ENCODE measurements around the gene CYP2A13. TPM values are rescaled to one million over a fixed set of nuclear protein-coding genes. Genes with fewer than 3 reads are reported as not detected.
A peak's percentile ranks its signal among the peaks of the same experiment; 100 is the strongest.
"Not testable (repeated sequence)": the region's sequence is repeated elsewhere in the genome, so short reads cannot be mapped to it uniquely, and the experiment has no call there.

Gene CYP2A13
- total RNA-seq, 4 donors from 2014 or later, result not detected

DNA sequence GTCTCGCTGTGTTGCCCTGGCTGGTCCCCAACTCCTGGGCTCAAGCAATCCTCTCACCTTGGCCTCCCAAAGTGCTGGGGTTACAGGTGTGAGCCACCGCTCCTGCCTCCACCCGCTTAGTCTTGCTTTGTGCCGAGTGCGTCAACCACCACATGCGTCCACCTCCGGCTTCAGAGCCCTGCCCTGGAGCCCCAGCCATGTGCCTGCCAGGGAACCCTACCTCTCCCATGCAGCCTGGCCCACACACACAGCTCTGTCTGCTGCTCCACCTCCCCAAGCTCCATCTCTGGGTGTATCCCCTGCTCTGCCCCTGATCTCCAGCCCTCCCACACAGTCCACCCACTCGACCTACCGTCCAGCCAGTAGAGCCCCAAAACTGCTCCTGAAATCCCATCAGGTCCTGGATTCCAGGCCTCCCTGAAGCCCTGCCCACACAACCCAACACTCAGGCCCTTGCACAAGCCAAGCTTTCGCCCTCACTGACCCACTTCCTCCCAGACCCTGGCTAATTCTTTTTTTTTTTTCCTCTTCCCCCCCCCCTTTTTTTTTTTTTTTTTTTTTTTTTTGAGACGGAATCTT, 35.6 kb downstream of the CYP2A13 start:
- Histone ChIP-seq H3K4me3 (no peak overlapping the region), H3K9me3 (no peaks in the 10 kb centered on the region), H3K36me3 (no peaks in the 10 kb centered on the region), H3K4me1 (peaks cover 0 to 14% (median 6%) of the 10 kb centered on the region in 3 donors), H3K27ac (no peak overlapping the region), H3K27me3 (peaks cover 7% of the 10 kb centered on the region)
- no peak for ATAC-seq
- no peak for TF ChIP-seq EP300 (IDR thresholded peaks at IDR 0.05)
- TF ChIP-seq, protein P1, sequence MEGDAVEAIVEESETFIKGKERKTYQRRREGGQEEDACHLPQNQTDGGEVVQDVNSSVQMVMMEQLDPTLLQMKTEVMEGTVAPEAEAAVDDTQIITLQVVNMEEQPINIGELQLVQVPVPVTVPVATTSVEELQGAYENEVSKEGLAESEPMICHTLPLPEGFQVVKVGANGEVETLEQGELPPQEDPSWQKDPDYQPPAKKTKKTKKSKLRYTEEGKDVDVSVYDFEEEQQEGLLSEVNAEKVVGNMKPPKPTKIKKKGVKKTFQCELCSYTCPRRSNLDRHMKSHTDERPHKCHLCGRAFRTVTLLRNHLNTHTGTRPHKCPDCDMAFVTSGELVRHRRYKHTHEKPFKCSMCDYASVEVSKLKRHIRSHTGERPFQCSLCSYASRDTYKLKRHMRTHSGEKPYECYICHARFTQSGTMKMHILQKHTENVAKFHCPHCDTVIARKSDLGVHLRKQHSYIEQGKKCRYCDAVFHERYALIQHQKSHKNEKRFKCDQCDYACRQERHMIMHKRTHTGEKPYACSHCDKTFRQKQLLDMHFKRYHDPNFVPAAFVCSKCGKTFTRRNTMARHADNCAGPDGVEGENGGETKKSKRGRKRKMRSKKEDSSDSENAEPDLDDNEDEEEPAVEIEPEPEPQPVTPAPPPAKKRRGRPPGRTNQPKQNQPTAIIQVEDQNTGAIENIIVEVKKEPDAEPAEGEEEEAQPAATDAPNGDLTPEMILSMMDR (IDR thresholded peaks at IDR 0.05), result no peak
- TF ChIP-seq POLR2AphosphoS5 (IDR thresholded peaks at IDR 0.05), result no peak
- no peak for TF ChIP-seq POLR2A (IDR thresholded peaks at IDR 0.05)
- WGBS, 2 donors (ENCODE audit: low coverage in 1 of 2), result 77 to 91% methylated on average over 6 to 8 of the region's 11 CpGs

DNA sequence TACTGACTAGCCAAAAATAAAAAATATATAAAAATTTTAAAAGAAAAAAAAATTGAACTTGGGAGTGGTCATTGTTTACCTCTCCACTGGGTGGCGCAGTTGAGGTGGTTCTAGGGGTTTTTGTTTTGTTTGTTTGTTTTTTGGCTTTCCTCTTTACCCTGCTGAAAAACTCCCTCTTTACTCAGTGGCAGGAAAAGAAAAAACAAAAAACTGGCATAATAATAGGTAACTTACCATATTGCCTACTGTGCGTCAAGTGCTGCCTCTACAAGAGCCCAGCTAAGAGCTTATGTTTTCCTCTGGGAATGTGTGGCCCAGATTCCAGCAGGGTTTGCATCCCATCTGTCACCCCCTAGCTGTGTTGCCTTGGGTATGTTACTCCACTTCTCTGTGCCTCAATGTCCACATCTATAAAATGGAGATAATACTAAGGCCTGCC, 38.5 kb downstream of the CYP2A13 start:
- not testable (repeated sequence) for H3K27ac ChIP-seq, ATAC-seq, H3K36me3 ChIP-seq, H3K9me3 ChIP-seq, H3K27me3 ChIP-seq, H3K4me3 ChIP-seq
- 43 to 50% methylated on average over 2 of the region's 2 CpGs for WGBS, 2 donors (ENCODE audit: low coverage in 1 of 2)
- H3K4me1 ChIP-seq, result peaks cover 0 to 14% (median 6%) of the 10 kb centered on the region in 3 donors
- TF ChIP-seq, protein P1 (IDR thresholded peaks at IDR 0.05), result peak in 3 of 4 experiments; percentile 37 to 64 (median 41)

DNA sequence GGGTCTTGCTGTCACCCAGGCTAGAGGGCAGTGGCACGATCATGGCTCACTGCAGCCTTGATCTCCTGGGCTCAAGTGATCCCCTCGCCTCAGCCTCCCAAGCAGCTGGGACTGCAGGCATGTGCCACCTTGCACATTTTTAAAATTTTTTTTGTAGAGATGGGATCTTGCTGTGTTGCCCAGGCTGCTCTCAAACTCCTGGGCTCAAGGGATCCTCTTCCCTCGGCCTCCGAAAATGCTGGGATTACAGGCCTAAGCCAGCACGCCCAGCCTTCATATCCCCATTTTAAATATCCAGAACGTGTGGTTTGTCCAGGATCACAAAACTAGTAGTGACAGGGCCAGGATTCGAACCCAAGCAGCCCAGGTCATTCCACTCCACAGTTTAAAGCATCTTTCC, 39.1 kb downstream of the CYP2A13 start:
- not testable (repeated sequence) for H3K27me3 ChIP-seq, H3K9me3 ChIP-seq, H3K27ac ChIP-seq, ATAC-seq, H3K36me3 ChIP-seq, H3K4me3 ChIP-seq
- WGBS, 2 donors (ENCODE audit: low coverage in 1 of 2), result 78 to 82% methylated on average over 2 to 7 of the region's 7 CpGs
- H3K4me1 ChIP-seq, result peaks cover 0 to 14% (median 6%) of the 10 kb centered on the region in 3 donors

DNA sequence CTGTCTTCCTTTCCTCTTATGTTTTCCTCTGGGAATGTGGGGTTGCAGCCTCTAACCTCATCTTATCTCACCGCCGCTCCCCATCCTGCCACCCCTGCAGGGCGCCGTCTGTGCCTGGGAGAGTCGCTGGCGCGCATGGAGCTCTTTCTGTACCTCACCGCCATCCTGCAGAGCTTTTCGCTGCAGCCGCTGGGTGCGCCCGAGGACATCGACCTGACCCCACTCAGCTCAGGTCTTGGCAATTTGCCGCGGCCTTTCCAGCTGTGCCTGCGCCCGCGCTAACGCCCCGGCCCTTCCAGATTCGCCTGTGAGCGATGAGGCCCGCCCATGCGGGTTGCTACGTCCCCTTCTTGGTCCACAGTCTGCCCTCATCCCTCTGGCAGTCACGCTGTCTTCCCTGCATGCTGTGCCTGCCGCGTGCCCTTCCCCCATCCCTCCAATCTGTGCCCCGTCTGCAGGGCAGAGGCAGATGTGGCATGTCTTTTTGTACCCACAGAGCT, 39.6 kb downstream of the CYP2A13 start:
- peak overlapping the region in 1 of 4 donors; percentile 19 for H3K27ac ChIP-seq
- peak; percentile 85 for ATAC-seq
- peak overlapping the region in 1 of 2 donors; percentile 24 for H3K4me3 ChIP-seq

DNA sequence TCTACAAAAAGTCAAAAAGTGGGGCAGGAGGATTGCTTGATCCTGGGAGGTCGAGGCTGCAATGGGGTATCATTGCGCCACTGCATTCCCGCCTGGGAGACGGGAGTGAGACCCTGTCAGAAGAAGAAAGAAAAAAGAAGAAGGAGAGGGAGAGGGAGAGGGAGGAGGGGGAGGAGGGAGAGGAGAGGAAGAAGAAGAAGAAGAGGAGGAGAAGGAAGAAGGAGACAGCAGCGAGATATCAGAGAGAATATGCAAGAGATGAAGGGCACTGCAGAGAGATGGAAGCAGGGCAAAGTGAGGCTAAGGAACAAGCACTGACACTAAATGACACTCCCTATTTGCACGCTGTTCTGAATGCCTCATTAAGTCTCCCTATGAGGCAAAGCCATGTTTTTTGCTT, 40.4 kb downstream of the CYP2A13 start:
- no peak overlapping the region for H3K27ac ChIP-seq
- H3K4me3 ChIP-seq, result no peak overlapping the region
- 33 to 69% methylated on average over 1 to 6 of the region's 6 CpGs for WGBS, 2 donors (ENCODE audit: low coverage in 1 of 2)
- H3K27me3 ChIP-seq, result peaks cover 7% of the 10 kb centered on the region
- no peak for TF ChIP-seq POLR2A (IDR thresholded peaks at IDR 0.05)
- H3K36me3 ChIP-seq, result no peaks in the 10 kb centered on the region
- peaks cover 0 to 14% (median 6%) of the 10 kb centered on the region in 3 donors for H3K4me1 ChIP-seq
- H3K9me3 ChIP-seq, result no peaks in the 10 kb centered on the region
- ATAC-seq, result no peak

More for the DNA sequence above, 39.6 kb downstream of the CYP2A13 start:
- peaks cover 0 to 14% (median 6%) of the 10 kb centered on the region in 3 donors for H3K4me1 ChIP-seq
- not testable (repeated sequence) for H3K9me3 ChIP-seq, H3K36me3 ChIP-seq, H3K27me3 ChIP-seq
- no CpG with 5 or more reads among the region's 29 CpGs for WGBS, 2 donors (ENCODE audit: low coverage in 1 of 2)
- TF ChIP-seq, protein P1 (IDR thresholded peaks at IDR 0.05), result peak in 3 of 4 experiments; percentile 33 to 48 (median 40)
- peak; percentile 48 for TF ChIP-seq POLR2AphosphoS5 (IDR thresholded peaks at IDR 0.05)

DNA sequence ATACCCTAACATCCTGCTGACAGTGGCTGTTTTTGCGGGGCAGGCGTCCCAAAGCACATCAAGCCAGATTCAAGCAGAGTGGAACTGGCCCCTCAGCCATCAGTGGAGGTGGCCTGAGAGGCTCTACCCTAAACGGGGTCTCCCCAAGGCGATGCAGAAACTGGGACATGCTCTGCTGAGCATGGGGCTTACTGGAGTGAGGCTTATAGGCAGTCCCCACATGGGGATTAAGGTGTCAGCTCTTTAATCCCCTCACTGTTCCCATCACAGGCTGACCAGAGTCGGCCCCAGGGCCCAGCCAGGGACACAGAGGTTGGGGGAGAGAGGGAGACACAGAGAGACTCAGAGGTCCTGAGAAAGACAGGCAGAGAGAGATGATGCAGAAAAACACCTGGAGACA, 42.9 kb downstream of the CYP2A13 start:
- Histone ChIP-seq H3K4me1 (peaks cover 0 to 28% (median 6%) of the 10 kb centered on the region in 3 donors), H3K9me3 (no peaks in the 10 kb centered on the region), H3K36me3 (no peaks in the 10 kb centered on the region), H3K27ac (no peak overlapping the region), H3K4me3 (no peak overlapping the region), H3K27me3 (no peaks in the 10 kb centered on the region)
- no peak for ATAC-seq
- WGBS, 2 donors (ENCODE audit: low coverage in 1 of 2), result 44% methylated on average over 2 of the region's 5 CpGs; no CpG with 5 or more reads in 1 of the 2 donors
- no peak for TF ChIP-seq POLR2A (IDR thresholded peaks at IDR 0.05)
- no peak for TF ChIP-seq POLR2AphosphoS5 (IDR thresholded peaks at IDR 0.05)
- TF ChIP-seq, protein P1 (IDR thresholded peaks at IDR 0.05), result no peak
- no peak for TF ChIP-seq EP300 (IDR thresholded peaks at IDR 0.05)

All from gastroesophageal sphincter (tissue), 4 donors.